Measurements from ENCODE around the gene PRKCZ.

The PRKCZ gene

DNA sequence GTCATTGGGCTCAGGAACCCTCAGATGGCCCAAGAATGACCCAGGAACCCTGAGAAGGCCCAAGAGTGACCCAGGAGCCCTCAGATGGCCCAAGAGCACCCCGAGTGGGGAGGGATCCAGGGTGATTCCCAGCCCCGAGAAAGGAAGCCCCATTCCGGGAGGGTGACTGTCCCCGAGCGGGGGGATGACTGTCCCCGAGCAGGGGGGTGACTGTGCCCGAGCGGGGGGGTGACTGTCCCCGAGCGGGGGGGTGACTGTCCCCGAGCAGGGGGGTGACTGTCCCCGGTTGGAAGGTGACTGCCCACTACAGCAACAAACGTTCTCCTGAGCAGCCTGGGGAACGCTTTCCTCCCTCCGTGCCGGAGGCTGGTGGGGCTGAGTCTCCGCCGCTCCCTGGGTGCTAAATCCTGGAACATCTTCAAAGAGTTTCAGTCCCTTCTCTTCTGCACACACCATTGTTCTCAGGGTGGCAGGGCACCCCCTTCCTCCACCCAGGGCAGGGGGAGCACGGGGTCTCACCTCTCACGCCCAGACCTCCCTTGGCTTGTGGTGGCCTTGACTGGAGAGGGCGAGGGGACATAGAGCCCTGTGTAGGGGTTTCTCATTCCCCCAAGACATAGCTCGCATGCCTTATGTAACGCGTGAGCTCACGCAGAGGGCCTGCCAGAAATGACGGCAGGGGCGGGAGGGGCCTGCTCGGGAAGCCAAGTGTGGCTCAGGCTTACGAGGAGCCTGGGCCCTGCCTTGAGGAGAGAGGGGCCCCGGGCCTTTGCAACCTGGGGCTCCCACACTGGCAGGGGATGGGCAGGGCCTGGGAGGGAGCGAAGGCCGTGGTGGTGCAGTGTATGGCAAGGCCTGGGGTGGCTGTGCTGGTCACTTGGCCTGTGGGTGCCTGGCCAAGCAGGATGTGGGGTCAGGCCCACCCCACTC is 163.6 kb downstream of the PRKCZ start:
- no peak for DNase-seq

DNA sequence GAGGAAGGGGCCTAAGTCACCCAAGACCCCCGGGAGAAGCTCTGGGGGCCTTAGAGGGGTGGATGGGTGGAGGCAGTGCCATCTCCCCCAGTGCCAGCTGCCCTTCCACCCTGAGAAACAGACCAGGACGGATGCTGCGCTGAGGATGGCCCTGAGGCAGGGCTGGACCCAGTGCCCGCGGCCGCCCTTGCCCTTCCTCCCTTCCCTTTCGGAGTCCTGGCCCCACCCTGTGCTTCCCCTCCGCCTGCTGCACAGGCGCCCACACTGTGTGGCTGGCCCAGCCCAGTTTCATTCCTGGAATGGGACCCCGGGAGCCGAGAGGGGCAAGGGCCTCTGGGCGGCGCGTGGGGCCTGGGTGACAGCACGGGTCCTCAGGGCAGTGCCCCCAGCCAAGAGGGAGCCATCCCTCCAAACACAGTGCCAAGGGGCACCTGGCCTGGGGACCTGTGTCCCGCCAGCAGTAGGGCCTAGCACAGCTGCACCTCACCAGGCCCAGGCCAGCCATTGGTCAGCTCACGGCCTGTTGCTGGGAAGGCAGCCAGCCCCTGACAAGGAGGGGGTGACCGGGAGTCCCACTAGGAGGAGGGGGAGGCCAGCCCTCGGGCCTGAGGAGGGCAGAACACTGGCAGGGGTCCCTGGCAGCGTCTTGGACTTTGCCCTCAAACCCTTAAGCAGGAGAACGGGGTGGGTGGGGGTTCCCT is 164.5 kb downstream of the PRKCZ start:
- no peak for DNase-seq

GRCh38 chr1:2215329-2215728 is 165.1 kb downstream of the PRKCZ start:
- no peak for DNase-seq

DNA sequence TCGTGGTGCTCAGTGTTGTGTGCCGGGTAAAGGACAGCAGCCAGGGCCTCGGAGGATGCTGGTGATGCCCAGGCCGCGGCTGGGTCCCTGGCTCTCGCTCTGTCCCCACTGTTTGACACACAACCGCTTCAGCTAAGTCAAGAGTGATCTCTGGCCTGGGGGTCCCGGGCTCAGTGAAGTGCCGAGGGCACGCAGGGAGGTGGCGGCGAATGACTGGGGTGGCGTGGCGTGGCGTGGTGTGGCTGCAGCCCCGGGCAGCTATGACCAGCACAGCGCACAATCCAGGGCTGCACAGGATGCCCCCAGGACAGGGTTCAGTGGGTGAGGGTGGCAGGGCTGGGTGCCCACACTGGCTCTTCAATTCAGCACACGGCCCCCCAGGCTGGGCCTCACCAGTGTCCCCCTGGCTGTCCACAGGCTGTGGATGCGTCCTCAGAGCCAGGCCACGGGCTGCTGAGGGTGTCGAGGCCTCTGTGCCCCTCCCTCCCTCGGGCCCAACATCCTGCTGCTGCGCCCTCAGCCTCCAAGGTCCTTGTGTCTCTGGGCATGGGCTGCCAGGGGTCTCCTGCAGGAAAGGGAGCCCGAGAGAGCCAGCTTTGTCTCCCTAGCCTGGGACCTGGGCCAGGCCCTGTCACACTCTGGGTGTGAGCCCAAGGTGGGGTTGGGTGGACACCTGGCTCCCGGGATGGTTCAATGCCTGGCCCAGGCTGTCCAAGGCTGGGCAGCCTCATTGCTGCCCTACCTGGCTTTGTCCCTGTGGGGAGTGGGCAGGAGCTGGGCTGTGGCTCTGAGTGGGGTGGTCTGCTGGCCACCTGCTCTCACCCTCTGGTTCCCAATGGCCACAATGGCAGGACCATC is 165.9 kb downstream of the PRKCZ start:
- no peak for DNase-seq

GRCh38 chr1:2216767-2217058 is 166.5 kb downstream of the PRKCZ start:
- no peak for DNase-seq

DNA sequence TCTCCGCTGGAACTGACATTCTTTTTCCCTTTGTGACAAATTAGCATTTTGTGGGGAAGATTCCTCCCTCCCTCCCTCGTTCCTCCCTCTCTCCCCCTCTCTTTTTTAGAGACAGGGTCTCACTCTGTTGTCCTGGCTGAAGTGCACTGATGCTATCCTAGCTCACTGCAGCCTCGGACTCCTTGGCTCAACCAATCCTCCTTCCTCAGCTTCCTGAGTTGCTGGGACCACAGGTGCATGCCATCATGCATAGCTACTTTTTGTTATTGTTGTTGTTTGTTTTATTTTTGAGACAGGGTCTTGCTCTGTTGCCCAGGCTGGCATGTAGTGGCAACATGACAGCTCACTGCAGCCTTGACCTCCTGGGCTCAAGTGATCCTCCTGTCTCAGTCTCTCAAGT is 171.1 kb downstream of the PRKCZ start:
- DNase-seq: no peak

DNA sequence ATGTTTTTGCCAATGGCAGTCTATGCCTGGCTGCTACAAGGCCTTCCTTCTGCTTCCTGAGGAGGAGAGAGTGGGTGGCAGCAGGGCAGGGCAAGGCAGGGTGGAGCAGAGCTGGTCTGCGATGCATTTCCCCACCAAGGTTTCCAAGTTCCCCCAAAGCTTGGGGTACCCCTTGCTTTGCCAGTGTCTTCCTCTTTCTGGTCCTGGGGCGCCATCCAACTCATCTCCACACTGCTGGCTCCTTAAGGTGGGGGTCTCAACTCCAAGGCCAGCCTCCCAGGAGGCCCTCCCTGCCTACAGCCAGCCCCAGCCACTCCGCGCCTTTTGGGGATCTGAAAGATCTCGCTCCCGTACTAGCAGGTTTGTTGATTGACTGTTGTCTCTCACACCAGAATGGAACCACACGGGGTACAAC is 174.0 kb downstream of the PRKCZ start:
- DNase-seq: no peak

- DNase-seq: no peak
Observed at GRCh38 chr1:2224631-2225428, 174.6 kb downstream of the PRKCZ start.

DNA sequence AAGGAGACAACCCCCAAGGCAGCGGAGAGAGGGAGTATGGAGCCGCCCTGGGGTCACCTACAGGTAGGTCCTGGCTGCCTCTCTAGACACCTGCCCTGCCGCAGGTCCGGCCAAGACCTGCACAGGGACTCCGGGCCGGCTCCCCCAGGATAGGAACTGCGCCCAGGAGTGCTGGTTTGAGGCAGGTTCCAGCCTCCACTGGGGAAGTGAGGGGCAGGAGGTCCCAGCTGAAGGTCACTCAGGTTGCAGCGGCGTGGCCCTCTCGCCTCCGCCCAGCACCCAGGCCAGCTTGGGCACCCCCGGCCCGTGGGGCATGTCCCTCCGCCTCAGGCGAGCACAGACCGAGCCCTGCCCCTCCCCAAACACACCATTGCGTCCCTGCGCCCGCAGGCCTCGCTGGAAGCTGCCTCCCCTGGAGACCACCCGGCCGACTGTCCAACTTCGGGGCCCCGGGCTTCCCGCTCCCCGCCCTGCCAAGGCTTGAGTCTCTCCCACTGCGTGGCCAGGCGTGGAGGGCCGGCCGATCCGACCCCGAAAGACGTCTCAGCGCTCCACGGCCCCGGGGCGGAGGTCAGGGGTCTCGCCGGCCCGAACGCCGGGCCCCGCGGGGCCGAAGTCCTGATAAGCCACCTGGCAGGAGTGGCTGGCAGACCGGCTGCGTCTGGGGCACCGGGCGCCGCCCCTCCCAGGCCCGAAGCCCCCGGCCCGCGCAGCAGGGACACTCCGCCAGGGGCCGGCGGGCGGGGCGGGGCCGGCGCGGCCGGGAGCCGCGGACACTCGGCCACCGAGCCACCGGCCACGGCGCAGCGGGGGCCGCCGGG is 176.5 kb downstream of the PRKCZ start:
- DNase-seq: no peak

DNA sequence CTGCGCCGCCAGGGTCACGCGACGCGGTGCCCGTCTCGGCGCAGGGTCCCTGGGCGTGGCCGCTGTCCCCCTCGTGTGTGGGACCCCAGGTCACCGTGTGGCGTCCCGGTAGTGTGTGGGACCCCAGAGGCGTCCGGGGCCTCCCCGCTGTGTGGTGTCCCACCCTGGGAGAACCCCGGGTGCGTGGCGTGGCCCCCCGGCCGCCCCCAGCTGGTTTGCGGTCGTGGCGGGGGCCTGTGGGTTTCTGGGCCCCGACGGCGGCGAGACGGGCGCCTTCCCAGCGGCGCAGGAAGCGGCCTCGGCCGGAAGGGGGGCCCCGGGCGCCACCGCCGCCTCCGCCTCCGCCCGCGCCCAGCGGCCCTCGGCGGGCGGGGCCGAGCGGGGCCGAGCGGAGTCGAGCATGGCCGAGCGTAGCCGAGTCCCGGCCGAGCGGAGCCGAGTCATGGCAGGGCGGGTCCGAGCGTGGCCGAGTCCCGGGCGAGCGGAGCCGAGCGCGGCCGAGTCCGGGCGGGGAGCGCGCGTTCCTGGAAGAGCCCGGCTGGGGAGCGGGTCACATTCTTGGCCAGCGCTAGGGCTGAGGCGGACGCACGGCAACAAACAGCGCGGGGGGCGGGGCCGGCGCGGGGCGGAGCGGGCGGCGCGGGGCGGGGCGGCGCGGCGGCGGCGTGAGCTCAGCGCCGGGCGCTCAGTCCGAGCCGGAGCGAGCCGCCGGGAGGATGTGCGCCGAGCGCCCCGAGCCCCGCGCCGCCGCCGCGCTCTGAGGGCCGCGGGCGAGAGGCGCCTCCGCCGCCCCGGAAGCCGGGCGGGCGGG is 177.3 kb downstream of the PRKCZ start:
- peak; percentile 86 to 89 for DNase-seq

- no peak for DNase-seq
Observed at GRCh38 chr1:2228157-2228594, 178.0 kb downstream of the PRKCZ start, which contains the start of gene SKI. Gene SKI (plus strand): TSS chr1:2228319. CDS start chr1:2228767, 448 bp downstream.

DNA sequence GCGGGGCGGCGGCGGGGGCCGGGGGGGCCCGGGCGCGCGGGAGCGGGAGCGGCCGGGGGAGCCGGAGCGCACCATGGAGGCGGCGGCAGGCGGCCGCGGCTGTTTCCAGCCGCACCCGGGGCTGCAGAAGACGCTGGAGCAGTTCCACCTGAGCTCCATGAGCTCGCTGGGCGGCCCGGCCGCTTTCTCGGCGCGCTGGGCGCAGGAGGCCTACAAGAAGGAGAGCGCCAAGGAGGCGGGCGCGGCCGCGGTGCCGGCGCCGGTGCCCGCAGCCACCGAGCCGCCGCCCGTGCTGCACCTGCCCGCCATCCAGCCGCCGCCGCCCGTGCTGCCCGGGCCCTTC is 178.5 kb downstream of the PRKCZ start:
- no peak for DNase-seq

DNA sequence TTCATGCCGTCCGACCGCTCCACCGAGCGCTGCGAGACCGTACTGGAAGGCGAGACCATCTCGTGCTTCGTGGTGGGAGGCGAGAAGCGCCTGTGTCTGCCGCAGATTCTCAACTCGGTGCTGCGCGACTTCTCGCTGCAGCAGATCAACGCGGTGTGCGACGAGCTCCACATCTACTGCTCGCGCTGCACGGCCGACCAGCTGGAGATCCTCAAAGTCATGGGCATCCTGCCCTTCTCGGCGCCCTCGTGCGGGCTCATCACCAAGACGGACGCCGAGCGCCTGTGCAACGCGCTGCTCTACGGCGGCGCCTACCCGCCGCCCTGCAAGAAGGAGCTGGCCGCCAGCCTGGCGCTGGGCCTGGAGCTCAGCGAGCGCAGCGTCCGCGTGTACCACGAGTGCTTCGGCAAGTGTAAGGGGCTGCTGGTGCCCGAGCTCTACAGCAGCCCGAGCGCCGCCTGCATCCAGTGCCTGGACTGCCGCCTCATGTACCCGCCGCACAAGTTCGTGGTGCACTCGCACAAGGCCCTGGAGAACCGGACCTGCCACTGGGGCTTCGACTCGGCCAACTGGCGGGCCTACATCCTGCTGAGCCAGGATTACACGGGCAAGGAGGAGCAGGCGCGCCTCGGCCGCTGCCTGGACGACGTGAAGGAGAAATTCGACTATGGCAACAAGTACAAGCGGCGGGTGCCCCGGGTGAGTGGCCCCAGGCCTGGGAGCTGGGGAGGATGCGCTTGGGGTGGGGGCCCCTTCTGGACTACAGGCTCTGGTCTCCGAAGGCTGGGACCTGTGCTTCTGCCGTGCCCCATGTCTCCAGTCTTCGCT is 179.0 kb downstream of the PRKCZ start:
- peak; percentile 16 to 35 for DNase-seq

DNA sequence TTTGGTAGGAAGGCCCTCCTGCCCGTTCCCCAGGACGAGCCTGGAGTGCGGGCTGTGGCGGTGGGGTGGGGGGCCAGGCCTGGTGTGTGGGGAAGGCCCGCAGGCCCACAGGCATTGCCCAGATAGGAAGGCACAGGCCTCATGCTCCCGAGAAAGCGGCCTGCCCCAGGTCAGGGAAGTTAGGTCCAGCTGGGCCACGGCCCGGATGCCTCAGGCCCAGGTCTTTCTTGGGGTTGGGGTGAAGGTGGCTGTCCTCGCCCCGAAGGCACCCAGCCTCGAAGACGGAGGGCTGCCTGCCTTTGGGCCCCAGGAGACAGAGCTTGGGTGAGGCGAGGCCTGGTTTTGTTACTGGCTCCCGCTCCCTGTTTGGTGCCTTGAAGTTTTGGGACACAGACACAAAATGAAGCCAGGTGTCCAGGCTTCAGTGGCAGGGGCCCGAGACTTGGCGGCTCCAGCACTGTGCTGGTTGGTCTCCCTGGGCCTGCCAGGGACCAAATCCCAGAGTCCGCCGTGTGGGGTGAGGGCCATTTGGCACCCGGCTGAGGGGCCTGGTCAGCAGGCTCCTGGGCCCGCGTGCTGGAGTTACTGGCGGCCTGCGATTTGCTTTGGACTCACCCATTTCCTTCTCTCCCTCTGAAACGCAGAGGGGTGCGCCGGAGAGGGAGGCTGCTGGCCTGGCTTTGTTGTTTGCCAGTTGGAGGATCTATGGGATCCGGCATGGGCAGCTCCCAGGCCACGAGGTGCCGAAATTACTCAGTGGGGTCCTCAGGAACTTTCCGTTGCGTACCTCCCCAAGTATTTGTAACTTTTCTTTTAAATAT is 179.9 kb downstream of the PRKCZ start:
- DNase-seq: no peak

DNA sequence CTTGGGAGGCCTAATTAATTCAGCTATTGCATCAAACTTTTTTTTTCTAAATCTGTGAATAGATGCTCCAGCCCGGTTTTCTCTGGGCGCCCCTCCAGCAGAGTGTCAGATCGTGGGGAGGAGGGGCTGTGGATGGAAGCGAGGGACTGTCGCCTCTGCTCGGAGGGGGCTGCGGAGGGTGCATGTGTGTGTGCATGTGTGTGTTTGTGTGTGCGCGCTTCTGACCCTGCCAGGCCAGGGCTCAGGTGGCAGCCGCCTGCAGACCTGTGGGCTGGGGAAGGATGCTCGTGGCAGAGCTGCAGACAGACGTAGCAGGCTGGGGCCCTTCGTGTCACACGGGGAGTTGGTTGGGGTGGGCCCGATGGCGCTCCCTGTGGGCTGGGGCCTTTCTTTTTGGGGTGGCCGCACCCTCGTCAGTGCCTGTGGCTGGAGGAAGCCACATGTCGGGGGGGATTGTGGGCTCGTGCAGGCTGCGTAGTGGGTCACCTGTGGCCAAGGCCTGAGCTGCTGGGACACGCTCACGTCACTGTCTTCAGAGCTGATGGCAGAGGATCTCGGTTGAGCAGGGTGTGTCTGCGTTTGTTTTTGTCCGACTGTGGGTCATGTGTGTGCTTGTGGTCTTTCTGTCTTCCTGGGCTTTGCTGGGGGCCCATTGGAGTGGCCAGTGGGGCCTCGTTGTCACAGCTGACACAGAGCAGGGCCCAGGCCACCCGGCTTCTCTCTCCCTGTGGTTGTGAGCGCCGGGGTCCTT is 180.7 kb downstream of the PRKCZ start:
- DNase-seq: peak in 1 of 2 experiments; percentile 20

DNA sequence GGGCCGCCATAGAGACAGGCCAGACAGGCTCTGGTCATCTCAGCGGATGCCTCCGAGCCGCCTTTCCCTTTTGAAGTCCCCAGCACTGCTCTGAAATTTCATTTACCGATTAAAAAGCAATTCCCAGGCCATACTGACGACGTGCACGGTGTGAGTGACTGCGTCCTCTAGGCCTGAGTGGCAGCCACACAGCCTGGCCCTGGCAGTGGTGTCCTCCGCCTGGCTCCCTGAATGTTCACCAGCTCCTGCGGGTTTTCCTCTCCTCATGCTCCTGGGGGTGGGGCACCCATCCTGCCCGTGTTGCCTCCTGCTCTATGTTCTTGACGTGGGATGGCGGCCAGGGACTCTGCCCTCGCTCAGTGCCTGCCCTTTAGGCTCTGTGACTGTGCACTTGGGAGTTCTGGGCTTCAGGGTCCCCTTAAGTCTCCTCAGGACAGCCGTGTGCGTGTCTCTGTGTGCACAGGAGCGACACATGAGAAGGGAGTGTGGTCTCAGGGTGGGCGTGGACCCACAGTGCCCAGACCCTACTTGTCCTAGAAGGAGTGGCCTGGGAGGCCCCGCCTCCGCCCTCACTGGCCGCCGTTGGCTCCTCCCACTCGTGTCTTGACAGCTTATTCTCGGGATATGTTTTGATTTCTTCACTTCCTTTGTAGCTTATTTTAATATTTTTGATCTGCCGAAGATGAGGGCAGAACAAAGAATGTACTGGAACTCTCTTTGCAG is 181.5 kb downstream of the PRKCZ start:
- peak; percentile 60 to 68 for DNase-seq

DNA sequence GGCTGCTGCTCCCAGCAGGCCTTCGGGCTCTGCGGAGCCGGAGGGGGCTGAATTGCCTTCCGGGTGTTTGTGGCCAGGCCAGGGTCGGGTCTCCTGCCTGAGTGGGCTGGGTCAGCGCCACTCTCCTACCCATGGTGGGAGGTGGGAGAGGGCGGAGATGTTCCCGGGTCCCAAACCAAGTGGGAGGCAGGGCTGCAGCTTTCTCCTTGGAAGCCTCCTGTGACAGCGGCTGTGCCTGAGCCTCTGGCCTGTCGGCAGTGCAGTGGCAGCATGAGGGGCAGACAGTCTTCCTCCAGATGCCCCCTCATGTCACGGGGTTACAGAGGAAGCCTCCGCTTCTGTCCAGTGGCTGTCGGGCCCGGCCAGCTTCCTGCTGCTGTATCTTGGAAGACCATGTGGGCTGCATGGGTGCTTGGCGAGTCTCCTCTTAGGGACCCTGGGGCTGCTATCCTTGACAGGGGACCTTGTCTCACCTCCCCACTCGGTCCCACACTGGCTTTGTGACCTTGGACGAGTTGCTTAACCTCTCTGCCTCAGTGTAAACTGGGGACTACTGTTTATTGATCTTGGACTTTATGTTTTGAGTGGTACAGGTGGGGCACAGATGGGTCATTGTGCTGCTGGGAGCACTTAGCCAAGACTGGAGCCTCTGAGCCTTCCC is 182.2 kb downstream of the PRKCZ start:
- no peak for DNase-seq
